Activated naive CD4-positive, alpha-beta T cell treated with anti-CD3 and anti-CD28 coated beads, Interleukin-2, amount 50 U/mL, for 16 hours (primary cell): ENCODE measurements around the gene MSLN.
"Not testable (repeated sequence)": the region's sequence is repeated elsewhere in the genome, so short reads cannot be mapped to it uniquely, and the experiment has no call there.

Experiments used
- DNase-seq: peaks from one replicate; pipeline ENCODE4 v3.0.0-alpha.2; 2020

Gene MSLN

DNA sequence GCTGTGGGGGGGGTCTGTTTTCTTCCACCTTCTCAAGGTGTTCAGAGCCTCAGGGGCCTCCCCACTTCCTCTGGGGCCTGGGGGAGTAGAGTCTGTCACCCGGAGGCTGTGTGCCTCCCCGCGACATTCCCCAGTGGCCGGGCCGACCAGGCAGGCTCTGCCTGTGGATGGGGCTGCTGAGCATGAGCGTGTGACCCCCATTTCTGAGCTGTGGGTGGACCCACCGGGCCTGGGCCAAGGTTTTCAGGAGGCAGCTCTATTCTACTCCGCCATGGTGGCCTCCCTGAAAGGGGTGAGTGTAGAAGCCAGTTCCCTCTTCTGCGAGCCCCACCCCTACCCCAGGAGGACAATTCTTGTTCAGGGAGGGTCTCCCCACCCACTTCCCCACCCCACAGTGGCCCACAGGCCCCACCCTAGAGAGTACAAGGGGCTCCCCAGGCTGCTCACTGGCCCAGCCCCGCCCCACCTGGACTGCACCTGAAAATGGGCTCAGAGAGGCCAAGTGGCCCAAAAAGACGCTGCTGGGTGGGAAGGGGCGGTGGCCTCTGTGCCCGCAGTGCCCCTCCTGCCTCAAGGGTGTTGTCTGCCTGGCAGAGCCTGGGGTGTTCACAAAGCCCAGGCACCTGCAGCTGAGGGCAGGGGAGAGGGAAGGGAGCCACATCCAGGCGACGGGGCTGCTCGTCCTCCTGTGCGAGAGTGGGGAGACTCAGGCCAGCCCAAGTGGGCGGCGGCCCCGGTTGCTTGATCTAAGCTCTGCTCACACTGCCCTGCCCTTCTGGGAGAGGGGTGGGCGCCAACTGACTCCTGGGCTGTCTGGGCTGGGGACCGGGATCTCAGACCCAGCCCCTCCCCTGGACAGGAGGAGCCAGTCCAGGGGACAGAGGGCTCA is 1.3 kb downstream of the MSLN start:
- no peak for DNase-seq

DNA sequence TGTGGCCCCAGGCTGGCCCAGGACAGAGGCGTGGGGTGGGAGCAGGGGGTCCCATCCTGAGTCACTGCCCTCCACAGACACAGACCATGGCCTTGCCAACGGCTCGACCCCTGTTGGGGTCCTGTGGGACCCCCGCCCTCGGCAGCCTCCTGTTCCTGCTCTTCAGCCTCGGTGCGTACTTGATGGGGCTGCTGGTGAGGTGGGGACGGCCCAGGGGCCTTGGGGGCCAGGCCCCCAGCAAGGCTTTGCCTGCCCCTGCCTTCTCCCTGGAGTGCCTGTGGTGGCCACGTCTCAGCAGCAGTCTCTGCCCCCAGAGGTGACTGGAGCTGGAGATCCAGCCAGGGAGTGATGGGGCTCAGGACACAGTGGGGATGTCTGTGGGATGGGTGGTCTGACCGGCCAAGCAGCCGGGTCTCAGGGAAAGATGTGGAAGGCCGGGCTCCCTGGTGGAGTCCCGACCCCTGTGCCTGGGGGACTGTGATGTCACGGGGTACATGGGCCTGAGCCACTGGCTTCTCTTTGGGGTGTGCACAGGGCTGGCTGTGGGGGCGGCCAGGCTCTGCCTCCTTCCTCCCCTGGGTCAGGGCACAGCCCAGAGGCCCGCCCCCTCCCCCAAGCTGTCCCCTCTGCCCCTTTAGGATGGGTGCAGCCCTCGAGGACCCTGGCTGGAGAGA is 2.2 kb downstream of the MSLN start:
- DNase-seq = no peak

DNA sequence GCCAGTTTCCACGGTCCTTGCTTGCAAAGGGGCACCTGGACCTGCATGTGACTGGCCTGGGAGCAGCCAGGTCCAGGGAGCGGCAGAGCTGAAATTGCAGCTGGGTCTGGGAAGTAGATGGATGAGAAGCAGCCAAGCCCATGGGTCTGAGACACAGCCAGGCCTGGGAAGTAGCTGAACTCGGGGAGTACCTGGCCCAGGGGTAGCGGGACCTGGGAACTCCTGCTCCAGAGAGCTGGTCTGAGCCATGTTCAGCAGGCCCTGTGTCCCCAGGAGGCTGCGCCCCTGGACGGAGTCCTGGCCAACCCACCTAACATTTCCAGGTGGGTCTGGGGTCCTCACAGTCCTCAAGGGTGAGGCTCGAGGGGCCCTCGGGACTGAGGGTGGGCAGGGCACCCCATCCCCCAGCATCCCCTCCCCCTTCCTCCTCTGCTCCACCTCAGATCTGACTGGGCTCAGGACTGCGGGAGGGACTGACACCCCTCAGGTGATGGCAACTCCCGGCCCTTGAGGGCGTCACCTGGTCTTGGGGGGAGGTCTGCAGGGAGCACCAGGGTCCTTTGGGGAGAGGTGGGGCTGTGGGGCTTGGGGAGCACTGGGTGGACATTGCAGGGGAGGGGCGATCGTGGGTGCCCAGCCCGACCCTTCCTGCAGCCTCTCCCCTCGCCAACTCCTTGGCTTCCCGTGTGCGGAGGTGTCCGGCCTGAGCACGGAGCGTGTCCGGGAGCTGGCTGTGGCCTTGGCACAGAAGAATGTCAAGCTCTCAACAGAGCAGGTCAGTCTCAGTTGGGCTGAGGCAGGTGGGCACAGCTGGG is 3.0 kb downstream of the MSLN start:
- no peak for DNase-seq

DNA sequence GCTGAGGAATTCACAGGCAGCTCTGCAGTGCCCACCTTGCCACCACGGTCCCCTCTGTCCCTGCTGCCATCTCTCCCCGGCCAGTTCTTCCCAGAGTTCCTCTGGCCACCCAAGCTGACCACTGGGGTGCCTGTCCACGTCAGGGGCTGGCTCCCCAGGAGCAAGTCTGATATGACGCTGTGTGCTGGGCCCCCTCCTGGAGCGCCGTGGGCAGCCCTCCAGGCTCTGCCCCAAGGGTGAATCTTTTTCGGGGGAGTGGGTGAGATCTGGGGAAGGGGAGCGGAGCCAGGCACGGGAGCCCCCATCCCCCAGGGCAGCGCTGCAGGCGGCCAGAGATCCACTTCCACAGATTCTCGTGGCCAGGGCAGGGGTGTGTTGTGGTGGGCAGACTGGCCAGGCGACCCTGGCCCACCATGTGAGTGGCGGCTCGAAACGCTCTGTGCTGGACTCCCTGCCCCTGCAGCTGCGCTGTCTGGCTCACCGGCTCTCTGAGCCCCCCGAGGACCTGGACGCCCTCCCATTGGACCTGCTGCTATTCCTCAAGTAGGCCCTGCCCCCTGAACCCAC is 3.7 kb downstream of the MSLN start:
- DNase-seq = no peak

DNA sequence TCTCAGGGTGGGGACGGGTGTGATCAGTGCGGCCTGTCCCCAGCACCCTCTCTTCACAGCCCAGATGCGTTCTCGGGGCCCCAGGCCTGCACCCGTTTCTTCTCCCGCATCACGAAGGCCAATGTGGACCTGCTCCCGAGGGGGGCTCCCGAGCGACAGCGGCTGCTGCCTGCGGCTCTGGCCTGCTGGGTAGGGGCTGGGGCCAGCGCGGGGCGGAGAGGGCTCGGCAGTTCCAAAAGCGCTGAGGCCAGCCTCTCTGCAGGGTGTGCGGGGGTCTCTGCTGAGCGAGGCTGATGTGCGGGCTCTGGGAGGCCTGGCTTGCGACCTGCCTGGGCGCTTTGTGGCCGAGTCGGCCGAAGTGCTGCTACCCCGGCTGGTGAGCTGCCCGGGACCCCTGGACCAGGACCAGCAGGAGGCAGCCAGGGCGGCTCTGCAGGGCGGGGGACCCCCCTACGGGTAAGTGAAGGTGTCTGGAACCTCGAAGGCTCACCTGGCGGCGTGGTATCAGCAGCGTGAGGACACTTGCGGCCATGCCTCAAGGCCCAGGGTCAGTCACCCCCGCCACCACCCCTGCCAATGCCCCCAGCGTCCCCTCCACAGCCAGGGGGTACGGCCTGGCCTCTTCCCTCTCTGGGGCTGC is 4.4 kb downstream of the MSLN start:
- DNase-seq = no peak

DNA sequence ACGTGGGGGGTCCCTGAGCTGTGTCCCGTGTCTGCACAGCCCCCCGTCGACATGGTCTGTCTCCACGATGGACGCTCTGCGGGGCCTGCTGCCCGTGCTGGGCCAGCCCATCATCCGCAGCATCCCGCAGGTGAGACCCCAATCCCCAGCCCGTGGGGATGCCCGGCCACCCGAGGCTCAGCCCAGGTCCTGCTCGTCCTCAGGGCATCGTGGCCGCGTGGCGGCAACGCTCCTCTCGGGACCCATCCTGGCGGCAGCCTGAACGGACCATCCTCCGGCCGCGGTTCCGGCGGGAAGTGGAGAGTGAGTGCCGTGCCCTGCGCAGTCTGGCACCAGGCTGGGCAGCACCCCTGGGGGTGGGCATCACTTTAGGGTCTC is 4.9 kb downstream of the MSLN start:
- DNase-seq = no peak

DNA sequence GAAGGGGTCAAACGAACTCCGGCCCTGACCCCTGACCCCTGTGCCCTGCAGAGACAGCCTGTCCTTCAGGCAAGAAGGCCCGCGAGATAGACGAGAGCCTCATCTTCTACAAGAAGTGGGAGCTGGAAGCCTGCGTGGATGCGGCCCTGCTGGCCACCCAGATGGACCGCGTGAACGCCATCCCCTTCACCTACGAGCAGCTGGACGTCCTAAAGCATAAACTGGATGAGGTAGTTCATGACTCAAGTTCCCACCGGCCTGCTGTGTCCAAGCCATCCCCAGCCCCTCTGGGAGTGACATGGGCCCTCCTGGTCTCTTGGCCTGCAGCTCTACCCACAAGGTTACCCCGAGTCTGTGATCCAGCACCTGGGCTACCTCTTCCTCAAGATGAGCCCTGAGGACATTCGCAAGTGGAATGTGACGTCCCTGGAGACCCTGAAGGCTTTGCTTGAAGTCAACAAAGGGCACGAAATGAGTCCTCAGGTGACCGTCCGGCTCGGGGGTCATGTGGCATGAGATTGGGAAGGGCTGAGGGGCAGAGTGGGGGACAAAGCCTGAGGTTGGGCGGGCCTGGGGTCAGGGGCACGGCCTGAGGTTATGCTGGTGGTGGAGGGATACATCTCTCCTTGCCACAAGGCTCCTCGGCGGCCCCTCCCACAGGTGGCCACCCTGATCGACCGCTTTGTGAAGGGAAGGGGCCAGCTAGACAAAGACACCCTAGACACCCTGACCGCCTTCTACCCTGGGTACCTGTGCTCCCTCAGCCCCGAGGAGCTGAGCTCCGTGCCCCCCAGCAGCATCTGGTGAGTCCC is 5.7 kb downstream of the MSLN start:
- no peak for DNase-seq

DNA sequence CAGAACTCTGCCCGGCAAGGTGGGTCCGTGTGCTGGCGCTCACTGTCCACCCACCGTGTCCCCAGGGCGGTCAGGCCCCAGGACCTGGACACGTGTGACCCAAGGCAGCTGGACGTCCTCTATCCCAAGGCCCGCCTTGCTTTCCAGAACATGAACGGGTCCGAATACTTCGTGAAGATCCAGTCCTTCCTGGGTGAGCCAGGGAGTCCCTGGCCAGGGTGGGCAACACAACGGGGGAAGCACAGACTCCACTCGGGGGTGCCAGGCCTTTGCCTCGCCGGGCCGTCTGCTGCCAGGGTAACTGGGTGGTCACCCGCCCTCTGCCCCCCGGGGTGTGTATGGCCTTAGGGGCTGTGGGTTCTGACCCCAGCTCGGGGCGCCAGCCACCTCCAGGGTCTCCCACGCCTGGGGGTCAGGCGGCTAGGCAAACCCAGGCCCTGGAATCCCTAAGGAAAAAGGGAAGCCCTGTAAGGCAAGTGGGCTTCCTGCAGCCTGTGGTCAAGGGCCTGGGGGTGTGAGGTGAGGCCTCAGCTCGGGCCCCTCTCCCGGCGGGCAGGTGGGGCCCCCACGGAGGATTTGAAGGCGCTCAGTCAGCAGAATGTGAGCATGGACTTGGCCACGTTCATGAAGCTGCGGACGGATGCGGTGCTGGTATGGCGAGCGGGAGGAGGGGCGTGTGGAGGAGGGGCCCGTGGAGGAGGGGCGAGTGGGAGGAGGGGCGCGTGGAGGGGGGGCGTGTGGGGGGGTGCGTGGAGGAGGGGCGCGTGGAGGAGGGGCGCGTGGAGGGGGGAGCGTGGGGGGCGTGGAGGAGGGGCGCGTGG is 6.5 kb downstream of the MSLN start:
- DNase-seq = no peak

DNA sequence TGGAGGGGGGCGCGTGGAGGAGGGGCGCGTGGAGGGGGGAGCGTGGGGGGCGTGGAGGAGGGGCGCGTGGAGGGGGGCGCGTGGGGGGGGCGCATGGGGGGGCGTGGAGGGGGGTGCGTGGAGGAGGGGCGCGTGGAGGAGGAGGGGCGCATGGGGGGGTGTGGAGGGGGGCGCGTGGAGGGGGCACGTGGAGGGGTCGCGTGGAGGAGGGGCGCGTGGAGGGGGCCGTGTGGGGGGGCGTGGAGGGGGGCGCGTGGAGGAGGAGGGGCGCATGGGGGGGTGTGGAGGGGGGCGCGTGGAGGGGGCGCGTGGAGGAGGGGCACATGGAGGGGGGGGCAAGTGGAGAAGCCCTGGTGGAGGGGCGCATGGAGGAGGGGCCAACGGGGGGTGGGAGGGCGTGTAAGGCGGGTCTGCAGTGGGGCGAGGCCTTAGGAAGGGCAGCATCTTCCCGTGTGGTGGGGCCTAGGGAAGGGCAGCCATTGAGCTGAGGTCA is 7.3 kb downstream of the MSLN start:
- DNase-seq = no peak

DNA sequence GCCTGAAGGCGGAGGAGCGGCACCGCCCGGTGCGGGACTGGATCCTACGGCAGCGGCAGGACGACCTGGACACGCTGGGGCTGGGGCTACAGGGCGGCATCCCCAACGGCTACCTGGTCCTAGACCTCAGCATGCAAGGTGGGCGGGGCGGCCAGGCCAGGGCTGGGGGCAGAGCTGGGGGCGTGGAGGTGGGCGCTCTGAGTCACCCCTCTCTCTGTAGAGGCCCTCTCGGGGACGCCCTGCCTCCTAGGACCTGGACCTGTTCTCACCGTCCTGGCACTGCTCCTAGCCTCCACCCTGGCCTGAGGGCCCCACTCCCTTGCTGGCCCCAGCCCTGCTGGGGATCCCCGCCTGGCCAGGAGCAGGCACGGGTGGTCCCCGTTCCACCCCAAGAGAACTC is 7.9 kb downstream of the MSLN start:
- no peak for DNase-seq

DNA sequence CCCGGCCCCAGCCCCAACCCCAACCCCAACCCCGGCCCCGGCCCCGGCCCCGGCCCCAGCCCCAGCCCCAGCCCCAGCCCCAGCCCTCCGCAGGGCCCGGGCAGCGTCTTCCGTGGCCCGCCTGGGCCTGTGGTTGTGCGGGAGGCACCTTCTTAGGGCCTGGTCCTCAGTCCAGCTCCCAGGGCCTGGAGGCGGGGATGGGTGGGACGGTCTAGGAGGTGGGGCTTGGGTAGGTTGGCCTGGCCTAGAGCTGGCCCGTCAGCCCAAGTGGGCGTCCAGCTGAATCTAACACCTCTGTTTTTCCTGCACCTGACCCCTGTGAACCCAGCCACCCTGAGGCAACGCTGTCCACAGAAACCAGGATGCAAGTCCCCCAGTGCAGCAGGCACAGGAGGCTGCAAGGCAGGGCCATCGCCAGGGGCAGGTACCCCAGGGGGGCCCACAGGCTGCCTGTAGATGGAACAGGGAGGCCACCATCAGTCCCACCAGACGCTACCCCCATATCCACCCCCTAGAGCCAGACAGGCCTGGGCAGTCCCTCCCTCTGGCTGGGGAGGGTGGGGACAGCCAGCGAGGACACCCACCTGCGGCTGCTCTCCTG is 8.8 kb downstream of the MSLN start:
- DNase-seq = no peak

DNA sequence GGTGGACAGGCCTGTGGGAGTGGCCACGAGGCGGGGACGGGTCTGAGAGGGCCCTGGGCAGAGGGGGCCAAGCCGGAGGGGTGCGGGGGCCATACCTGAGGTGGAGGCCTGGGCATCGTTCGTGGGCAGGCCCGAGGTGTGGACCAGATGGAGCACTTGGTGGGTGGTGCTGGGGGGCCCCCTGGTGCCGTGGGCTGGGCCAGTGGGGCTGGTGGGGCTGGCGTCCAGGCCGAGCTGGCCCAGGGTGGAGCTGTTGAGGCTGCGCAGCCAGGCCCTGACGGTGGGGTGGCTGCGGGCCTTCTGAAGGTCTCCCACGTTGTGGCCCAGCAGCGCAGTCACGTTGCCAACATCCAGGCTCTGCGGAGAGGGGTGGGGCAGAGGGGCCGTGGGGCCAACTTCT is 9.4 kb downstream of the MSLN start:
- no peak for DNase-seq

DNA sequence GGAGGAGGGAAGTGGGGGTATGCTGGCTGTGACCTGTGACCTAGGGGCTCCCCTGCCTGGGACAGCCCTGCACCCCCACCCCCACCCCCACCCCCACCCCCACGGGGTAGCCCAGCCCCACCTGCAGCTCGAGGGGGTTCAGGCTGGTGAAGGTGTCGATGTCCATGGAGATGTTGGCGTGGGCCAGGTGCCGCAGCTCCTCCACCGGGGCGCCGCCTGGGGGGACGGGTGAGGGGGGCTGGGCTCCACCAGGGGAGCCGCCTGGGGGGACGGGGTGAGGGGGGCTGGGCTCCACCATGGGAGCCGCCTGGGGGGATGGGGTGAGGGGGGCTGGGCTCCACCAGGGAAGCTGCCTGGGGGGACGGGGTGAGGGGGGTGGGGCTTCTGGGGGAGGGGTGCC is 9.9 kb downstream of the MSLN start:
- DNase-seq = no peak

DNA sequence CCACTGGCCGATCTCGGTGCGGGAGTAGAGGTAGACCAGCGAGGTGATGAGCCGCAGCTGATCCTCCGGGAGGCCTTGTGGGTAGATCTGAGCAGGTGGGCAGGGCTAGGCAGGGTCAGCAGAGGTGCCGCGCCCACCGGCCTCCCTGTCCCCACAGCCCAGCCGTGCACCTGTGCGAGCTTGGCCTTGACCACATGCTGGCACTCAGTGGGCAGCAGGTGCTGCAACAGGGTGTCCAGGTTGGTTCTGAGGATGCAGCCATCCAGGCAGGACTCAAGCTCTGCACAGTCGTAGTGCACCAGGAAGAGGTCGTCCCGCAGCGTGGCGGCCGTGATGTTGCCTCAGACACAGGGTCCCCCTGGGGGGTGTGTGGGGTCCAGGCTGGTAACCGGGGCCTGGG is 12.4 kb downstream of the MSLN start:
- DNase-seq = no peak

DNA sequence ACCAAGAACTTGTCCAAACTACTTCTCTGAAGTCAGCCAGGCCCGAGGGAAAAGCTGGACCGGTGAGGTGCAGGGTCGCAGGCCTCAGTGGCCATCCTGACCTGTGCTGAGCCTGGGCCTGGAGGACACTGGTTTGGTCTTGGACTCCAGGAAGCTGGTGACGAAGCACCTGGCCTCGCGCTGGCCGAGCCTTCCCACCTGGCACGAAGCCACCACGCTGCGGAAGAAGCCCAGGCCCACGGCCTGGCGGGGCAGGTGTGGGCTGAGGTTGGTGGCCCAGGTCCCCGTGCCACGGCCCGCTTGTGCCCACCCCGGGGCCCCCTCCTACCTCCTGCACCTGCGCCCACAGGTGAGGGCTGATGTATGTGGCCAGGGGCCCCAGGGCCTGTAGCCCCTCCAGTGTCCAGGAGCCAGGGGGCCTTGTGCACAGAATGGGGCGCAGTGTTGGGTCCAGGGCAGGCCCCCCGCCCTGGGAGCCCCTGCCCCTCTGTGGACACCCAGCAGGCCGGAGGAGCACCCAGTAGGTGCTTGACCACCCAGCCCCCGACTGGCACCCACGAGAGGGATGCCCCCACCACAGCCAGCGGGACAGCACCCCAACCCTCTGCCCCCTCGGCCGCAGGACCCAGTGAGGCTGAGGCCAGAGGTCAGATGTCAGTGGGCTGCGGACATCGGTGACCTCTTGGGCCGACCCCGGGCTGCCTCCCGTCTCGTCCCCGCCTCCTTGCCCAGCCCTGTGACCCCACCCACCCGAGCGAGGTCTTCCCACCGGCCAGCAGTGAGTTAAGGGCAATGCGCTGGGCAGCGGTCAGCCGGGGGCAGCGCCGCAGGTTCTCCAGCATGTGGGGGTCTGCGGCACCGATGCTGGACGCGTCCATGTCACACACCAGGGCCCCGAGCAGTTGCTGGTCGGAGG is 13.8 kb downstream of the MSLN start:
- DNase-seq = no peak

DNA sequence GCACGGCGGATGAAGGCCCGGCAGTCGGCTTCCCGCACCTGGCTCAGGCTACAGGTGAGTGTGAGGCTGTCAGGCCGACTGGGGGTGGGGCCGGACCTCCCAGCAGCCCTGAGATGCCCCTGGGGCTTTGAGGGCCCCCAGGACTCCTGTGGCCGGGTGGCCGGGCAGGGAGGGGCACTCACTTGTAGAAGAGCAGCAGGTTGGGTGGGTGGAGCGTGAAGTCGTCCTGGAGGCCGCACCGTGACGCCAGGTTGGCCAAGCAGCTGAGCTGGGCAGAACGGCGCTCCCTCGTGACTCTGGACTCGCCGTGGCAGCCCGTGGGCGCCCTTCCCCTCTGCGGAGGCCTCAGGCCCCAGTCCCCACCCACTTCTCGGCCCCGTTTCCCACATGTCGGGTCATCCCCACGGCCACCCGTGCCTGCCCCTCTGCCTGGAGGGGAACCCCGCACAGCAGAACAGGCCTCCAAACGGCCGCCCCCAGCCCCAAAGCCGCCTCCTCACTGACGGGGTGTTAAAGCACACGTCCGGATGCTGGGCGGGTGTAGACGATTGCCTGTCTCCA is 14.8 kb downstream of the MSLN start:
- no peak for DNase-seq

DNA sequence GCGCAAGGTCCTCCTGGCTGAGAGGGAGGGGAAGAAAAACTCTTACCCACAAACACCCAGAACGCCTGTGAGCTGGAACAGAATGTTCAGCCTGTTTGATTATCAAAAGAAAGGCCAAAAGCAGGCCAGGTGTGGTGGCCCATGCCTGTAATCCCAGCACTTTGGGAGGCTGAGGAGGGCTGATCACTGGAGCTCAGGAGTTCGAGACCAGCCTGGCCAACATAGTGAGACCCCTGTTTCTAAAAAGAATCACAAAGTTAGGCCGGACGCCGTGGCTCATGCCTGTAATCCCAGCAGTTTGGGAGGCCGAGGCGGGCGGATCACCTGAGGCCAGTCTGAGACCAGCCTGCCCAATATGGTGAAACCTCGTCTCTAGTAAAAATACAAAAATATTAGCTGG is 15.8 kb downstream of the MSLN start:
- not testable (repeated sequence) for DNase-seq

DNA sequence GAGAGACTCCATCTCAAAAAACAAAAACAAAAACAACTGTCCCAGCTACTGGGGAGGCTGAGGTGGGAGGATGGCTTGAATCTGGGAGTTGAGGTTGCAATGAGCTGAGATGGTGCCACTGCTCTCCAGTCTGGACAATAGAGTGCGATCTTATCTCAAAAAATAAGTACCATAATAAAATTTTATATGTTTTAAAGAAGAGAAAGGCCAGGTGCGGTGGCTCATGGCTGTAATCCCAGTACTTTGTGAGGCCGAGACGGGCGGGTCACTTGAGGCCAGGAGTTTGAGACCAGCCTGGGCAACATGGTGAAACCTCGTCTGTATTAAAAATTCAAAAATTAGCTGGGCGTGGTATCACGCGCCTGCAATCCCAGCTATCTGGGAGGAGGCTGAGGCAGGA is 16.3 kb downstream of the MSLN start:
- no peak for DNase-seq

DNA sequence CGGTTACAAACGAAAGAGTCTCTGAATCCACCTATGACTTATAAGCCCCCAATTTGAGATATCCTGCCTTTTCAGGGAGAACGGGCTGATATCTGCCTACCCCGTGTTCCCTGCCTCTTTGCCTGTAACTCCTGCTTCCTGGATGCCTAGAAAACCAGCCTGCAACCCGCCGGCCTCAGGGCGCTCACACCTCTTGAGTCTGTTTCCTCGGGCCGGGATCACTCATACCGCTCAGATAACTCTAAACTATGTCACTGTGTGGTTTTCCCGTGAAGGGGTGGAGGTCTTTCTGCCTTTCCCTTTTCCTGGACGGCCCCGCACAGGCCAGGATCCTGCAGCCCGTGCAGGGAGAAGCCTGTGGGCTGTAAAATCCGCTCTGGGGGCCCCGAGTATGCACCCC is 17.3 kb downstream of the MSLN start:
- DNase-seq = no peak
